ENCODE measurements around the gene TRIM52.
"Not testable (repeated sequence)": the region's sequence is repeated elsewhere in the genome, so short reads cannot be mapped to it uniquely, and the experiment has no call there.

The TRIM52 gene

DNA sequence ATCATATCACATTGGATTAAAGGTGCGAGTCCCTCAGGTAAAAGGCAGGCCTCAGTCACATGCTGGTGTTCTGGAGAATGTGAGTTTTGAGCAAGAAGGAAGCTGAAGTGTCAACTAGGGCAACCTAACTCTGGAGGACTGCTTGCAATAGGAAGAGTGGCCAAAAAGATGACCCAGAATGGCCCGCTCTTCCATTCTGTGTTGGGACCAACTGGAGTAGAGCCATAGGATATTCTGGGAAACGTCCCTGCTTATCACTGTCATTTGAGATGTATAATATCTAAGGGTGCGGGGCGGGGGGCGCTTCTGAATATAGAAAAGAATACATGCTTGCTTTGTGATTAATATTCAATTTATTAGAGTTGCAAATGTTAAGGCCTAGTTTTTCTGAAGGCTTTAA is 48.9 kb downstream of the TRIM52 start:
- H4K8ac ChIP-seq (ENCODE audit: low read depth, low read length), result no peak overlapping the region
- no peak overlapping the region for H2AFZ ChIP-seq (ENCODE audit: insufficient read depth, low read length, poor library complexity)
- H3K18ac ChIP-seq (ENCODE audit: low read length), result no peak overlapping the region
- DNase-seq, result no peak
- peaks cover 0 to under 1% of the 10 kb centered on the region in 2 experiments for H3K4me1 ChIP-seq (ENCODE audit: control insufficient read depth in 1 of 2, insufficient read depth in 2 of 2, low read length in 2 of 2)
- no peak overlapping the region for H2BK120ac ChIP-seq (ENCODE audit: insufficient read depth, low read length, poor library complexity)
- H3K9me3 ChIP-seq (ENCODE audit: insufficient read depth, low read depth, low read length), result no peaks in the 10 kb centered on the region
- no peak overlapping the region for H2BK12ac ChIP-seq (ENCODE audit: low read length)
- no peak overlapping the region for H2BK5ac ChIP-seq (ENCODE audit: low read depth, low read length, poor library complexity)
- H2AK5ac ChIP-seq (ENCODE audit: low read length), result no peak overlapping the region
- H3K4ac ChIP-seq (ENCODE audit: low read depth, low read length), result no peak overlapping the region
- no CpG with 5 or more reads among the region's 6 CpGs for WGBS (ENCODE audit: extremely low coverage, insufficient coverage, insufficient read length)
- H4K91ac ChIP-seq (ENCODE audit: low read depth, low read length), result no peak overlapping the region
- no peak overlapping the region for H4K12ac ChIP-seq (ENCODE audit: low read depth, low read length)
- no peaks in the 10 kb centered on the region for H3K79me1 ChIP-seq (ENCODE audit: low read length)
- H3K14ac ChIP-seq (ENCODE audit: low read length), result no peak overlapping the region
- H3K4me2 ChIP-seq (ENCODE audit: low read length), result no peak overlapping the region
- H3K23ac ChIP-seq (ENCODE audit: low read length), result no peak overlapping the region
- no peak overlapping the region for H3K4me3 ChIP-seq (ENCODE audit: low read depth, low read length)
- no peak overlapping the region for H3K9ac ChIP-seq (ENCODE audit: low read length)
- no peaks in the 10 kb centered on the region for H3K27me3 ChIP-seq (ENCODE audit: insufficient read depth, low read length)
- H3K27ac ChIP-seq (ENCODE audit: low read depth, low read length), result no peak overlapping the region
- no peaks in the 10 kb centered on the region for H3K79me2 ChIP-seq (ENCODE audit: control insufficient read depth, insufficient read depth, low read length, poor library complexity)
- H3K36me3 ChIP-seq (ENCODE audit: control insufficient read depth in 1 of 2, insufficient read depth in 2 of 2, low read length in 2 of 2), result no peaks in the 10 kb centered on the region

DNA sequence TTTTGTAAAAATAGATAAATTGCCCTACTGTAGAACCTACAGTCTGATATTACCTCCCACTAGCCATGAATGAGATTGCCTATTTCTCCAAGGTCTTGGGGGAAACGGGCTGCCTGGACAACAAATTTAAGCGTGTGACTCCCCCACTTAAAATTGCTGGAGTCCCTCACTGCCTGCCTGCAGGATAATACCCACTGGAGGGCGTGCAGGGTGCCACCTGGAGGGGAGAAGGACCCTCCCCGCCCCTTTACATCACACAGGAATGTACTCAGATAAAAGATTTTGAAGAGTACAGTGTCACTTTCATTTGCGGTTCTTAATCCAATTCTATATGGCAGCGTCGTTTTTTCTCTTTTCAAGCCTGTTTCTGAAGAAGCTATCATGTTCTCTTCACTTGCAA is 49.7 kb downstream of the TRIM52 start:
- H3K9ac ChIP-seq (ENCODE audit: low read length), result no peak overlapping the region
- H4K12ac ChIP-seq (ENCODE audit: low read depth, low read length), result no peak overlapping the region
- no peak overlapping the region for H4K91ac ChIP-seq (ENCODE audit: low read depth, low read length)
- no peak overlapping the region for H3K4ac ChIP-seq (ENCODE audit: low read depth, low read length)
- H2BK5ac ChIP-seq (ENCODE audit: low read depth, low read length, poor library complexity), result no peak overlapping the region
- H3K14ac ChIP-seq (ENCODE audit: low read length), result no peak overlapping the region
- H3K27me3 ChIP-seq (ENCODE audit: insufficient read depth, low read length), result peaks cover under 1% of the 10 kb centered on the region
- no peaks in the 10 kb centered on the region for H3K79me2 ChIP-seq (ENCODE audit: control insufficient read depth, insufficient read depth, low read length, poor library complexity)
- no peaks in the 10 kb centered on the region for H3K36me3 ChIP-seq (ENCODE audit: control insufficient read depth in 1 of 2, insufficient read depth in 2 of 2, low read length in 2 of 2)
- H3K4me1 ChIP-seq (ENCODE audit: control insufficient read depth in 1 of 2, insufficient read depth in 2 of 2, low read length in 2 of 2), result no peaks in the 10 kb centered on the region
- no peak overlapping the region for H3K18ac ChIP-seq (ENCODE audit: low read length)
- H3K4me3 ChIP-seq (ENCODE audit: low read depth, low read length), result no peak overlapping the region
- no peak overlapping the region for H3K27ac ChIP-seq (ENCODE audit: low read depth, low read length)
- no peak overlapping the region for H4K8ac ChIP-seq (ENCODE audit: low read depth, low read length)
- no peak overlapping the region for H3K4me2 ChIP-seq (ENCODE audit: low read length)
- no peaks in the 10 kb centered on the region for H3K79me1 ChIP-seq (ENCODE audit: low read length)
- H2AK5ac ChIP-seq (ENCODE audit: low read length), result no peak overlapping the region
- DNase-seq, result no peak
- H3K23ac ChIP-seq (ENCODE audit: low read length), result no peak overlapping the region
- no CpG with 5 or more reads among the region's 7 CpGs for WGBS (ENCODE audit: extremely low coverage, insufficient coverage, insufficient read length)
- H2AFZ ChIP-seq (ENCODE audit: insufficient read depth, low read length, poor library complexity), result no peak overlapping the region
- no peaks in the 10 kb centered on the region for H3K9me3 ChIP-seq (ENCODE audit: insufficient read depth, low read depth, low read length)
- no peak overlapping the region for H2BK120ac ChIP-seq (ENCODE audit: insufficient read depth, low read length, poor library complexity)
- H2BK12ac ChIP-seq (ENCODE audit: low read length), result no peak overlapping the region

DNA sequence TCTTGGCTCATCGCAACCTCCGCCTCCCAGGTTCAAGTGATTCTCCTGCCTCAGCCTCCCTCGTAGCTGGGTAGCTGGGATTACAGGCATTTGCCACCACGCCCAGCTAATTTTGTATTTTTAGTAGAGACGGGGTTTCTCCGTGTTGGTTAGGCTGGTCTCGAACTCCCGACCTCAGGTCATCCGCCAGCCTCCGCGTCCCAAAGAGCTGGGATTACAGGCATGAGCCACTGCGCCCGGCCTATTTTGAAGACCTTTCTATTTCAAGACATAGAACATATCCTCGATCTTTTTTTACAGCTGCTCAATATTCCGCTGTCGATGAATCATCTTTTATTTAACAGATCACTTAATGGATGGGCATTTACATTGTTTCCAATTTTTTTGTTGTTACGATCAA is 50.2 kb downstream of the TRIM52 start:
- WGBS (ENCODE audit: extremely low coverage, insufficient coverage, insufficient read length), result no CpG with 5 or more reads among the region's 17 CpGs
- not testable (repeated sequence) for H3K9me3 ChIP-seq (ENCODE audit: insufficient read depth, low read depth, low read length); H2BK12ac ChIP-seq (ENCODE audit: low read length)

DNA sequence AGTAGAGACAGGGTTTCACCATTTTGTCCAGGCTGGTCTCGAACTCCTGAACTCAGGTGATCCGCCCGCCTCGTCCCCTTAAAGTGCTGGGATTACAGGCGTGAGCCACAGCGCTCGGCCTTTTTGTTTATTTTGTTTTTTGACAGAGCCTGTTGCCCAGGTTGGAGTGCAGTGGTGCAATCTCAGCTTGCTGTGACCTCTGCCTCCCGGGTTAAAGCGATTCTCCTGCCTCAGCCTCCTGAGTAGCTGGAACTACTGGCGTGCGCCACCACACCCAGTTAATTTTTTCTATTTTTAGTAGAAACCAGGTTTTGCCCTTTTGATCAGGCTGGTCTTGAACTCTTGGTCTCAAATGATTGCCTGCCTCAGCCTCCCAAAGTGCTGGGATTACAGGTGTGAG is 50.8 kb downstream of the TRIM52 start:
- H3K4me2 ChIP-seq (ENCODE audit: low read length); H3K4me3 ChIP-seq (ENCODE audit: low read depth, low read length); H3K9me3 ChIP-seq (ENCODE audit: insufficient read depth, low read depth, low read length); H3K9ac ChIP-seq (ENCODE audit: low read length); H3K4ac ChIP-seq (ENCODE audit: low read depth, low read length); H3K27ac ChIP-seq (ENCODE audit: low read depth, low read length); H3K14ac ChIP-seq (ENCODE audit: low read length); H4K91ac ChIP-seq (ENCODE audit: low read depth, low read length); H2BK5ac ChIP-seq (ENCODE audit: low read depth, low read length, poor library complexity); H3K36me3 ChIP-seq (ENCODE audit: control insufficient read depth in 1 of 2, insufficient read depth in 2 of 2, low read length in 2 of 2); H2AK5ac ChIP-seq (ENCODE audit: low read length); H3K18ac ChIP-seq (ENCODE audit: low read length); H4K12ac ChIP-seq (ENCODE audit: low read depth, low read length); H3K4me1 ChIP-seq (ENCODE audit: control insufficient read depth in 1 of 2, insufficient read depth in 2 of 2, low read length in 2 of 2); H2AFZ ChIP-seq (ENCODE audit: insufficient read depth, low read length, poor library complexity); H3K79me1 ChIP-seq (ENCODE audit: low read length); H4K8ac ChIP-seq (ENCODE audit: low read depth, low read length); H2BK12ac ChIP-seq (ENCODE audit: low read length); H3K79me2 ChIP-seq (ENCODE audit: control insufficient read depth, insufficient read depth, low read length, poor library complexity); H2BK120ac ChIP-seq (ENCODE audit: insufficient read depth, low read length, poor library complexity); H3K23ac ChIP-seq (ENCODE audit: low read length): not testable (repeated sequence)
- no CpG with 5 or more reads among the region's 11 CpGs for WGBS (ENCODE audit: extremely low coverage, insufficient coverage, insufficient read length)
- H3K27me3 ChIP-seq (ENCODE audit: insufficient read depth, low read length), result peaks cover 11% of the 10 kb centered on the region
- peak in 1 of 2 donors; percentile 60 for DNase-seq

More for the DNA sequence above, 50.2 kb downstream of the TRIM52 start:
- not testable (repeated sequence) for H3K23ac ChIP-seq (ENCODE audit: low read length); H2BK120ac ChIP-seq (ENCODE audit: insufficient read depth, low read length, poor library complexity); H4K12ac ChIP-seq (ENCODE audit: low read depth, low read length); H3K4me2 ChIP-seq (ENCODE audit: low read length); H2AK5ac ChIP-seq (ENCODE audit: low read length); H3K4me1 ChIP-seq (ENCODE audit: control insufficient read depth in 1 of 2, insufficient read depth in 2 of 2, low read length in 2 of 2); H3K27ac ChIP-seq (ENCODE audit: low read depth, low read length); H3K79me2 ChIP-seq (ENCODE audit: control insufficient read depth, insufficient read depth, low read length, poor library complexity); H3K18ac ChIP-seq (ENCODE audit: low read length); H3K36me3 ChIP-seq (ENCODE audit: control insufficient read depth in 1 of 2, insufficient read depth in 2 of 2, low read length in 2 of 2); H3K4ac ChIP-seq (ENCODE audit: low read depth, low read length); H3K79me1 ChIP-seq (ENCODE audit: low read length); H3K14ac ChIP-seq (ENCODE audit: low read length); H2AFZ ChIP-seq (ENCODE audit: insufficient read depth, low read length, poor library complexity); H3K27me3 ChIP-seq (ENCODE audit: insufficient read depth, low read length); H3K4me3 ChIP-seq (ENCODE audit: low read depth, low read length); H4K8ac ChIP-seq (ENCODE audit: low read depth, low read length); H4K91ac ChIP-seq (ENCODE audit: low read depth, low read length); H3K9ac ChIP-seq (ENCODE audit: low read length); H2BK5ac ChIP-seq (ENCODE audit: low read depth, low read length, poor library complexity)
- peak in 1 of 2 donors; percentile 15 for DNase-seq

Measured in trophoblast cell (in vitro differentiated cells and primary cell).